ENCODE data around the gene OCA2. TPM values are rescaled to one million over a fixed set of nuclear protein-coding genes. Genes with fewer than 3 reads are reported as not detected.

Gene OCA2
- total RNA-seq, 2 donors from 2014 or later: not detected

GRCh38 chr15:27869697-27870281 is 229.3 kb downstream of the OCA2 start:
- no peak for DNase-seq (ENCODE audit: low spot score)
- peaks cover 0 to 3% of the 10 kb centered on the region in 2 donors for H3K27me3 Mint-ChIP-seq

GRCh38 chr15:27868828-27869404 is 230.2 kb downstream of the OCA2 start:
- H3K36me3 Mint-ChIP-seq: no peaks in the 10 kb centered on the region
- peaks cover 0 to 3% of the 10 kb centered on the region in 2 donors for H3K27me3 Mint-ChIP-seq
- DNase-seq (ENCODE audit: low spot score) (no peak), ATAC-seq (no peak)
- H3K4me1 Mint-ChIP-seq (ENCODE audit: low read depth in 2 of 2): no peaks in the 10 kb centered on the region
- no peak overlapping the region for H3K27ac Mint-ChIP-seq
- H3K4me3 Mint-ChIP-seq: no peak overlapping the region
- peaks cover 2% of the 10 kb centered on the region for H3K9me3 Mint-ChIP-seq

More at GRCh38 chr15:27869697-27870281, 229.3 kb downstream of the OCA2 start:
- Mint-ChIP-seq H3K4me1 (ENCODE audit: low read depth in 2 of 2) (no peaks in the 10 kb centered on the region), H3K36me3 (no peaks in the 10 kb centered on the region), H3K4me3 (no peak overlapping the region), H3K9me3 (no peaks in the 10 kb centered on the region), H3K27ac (no peak overlapping the region)
- peak; percentile 28 to 40 for ATAC-seq

DNA sequence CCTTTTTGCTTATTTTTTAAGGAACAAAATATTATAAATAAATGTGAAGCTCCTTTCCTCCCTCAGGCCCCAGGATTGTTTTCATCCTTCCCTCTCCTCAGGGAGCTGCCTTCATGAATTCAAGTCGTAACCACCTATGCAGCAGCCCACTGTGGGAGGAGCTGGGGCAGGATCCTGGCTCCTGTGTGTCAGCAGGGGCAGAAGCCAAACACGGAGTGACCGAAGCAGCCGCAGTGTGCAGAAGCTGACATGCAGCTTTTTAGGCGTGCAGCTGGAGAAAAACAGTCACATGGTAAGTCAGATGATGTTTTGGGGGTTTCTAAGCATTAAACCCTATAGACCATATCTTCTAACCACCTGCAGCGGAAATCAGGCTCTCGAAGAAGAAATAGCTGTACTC is 231.3 kb downstream of the OCA2 start:
- Mint-ChIP-seq H3K4me3 (no peak overlapping the region), H3K4me1 (ENCODE audit: low read depth in 2 of 2) (no peaks in the 10 kb centered on the region), H3K27ac (no peak overlapping the region), H3K36me3 (no peaks in the 10 kb centered on the region), H3K9me3 (peaks cover 7% of the 10 kb centered on the region), H3K27me3 (peaks cover 0 to 3% of the 10 kb centered on the region in 2 donors)
- DNase-seq (ENCODE audit: low spot score) (no peak), ATAC-seq (no peak)

GRCh38 chr15:27866505-27867165 is 232.5 kb downstream of the OCA2 start:
- DNase-seq (ENCODE audit: low spot score): no peak

GRCh38 chr15:27865926-27866325 is 233.2 kb downstream of the OCA2 start:
- ATAC-seq: no peak
- H3K9me3 Mint-ChIP-seq: peaks cover 14% of the 10 kb centered on the region
- no peak overlapping the region for H3K27ac Mint-ChIP-seq
- H3K27me3 Mint-ChIP-seq: peaks cover 0 to 3% of the 10 kb centered on the region in 2 donors
- no peaks in the 10 kb centered on the region for H3K36me3 Mint-ChIP-seq
- H3K4me3 Mint-ChIP-seq: no peak overlapping the region
- no peak for DNase-seq (ENCODE audit: low spot score)
- no peaks in the 10 kb centered on the region for H3K4me1 Mint-ChIP-seq (ENCODE audit: low read depth in 2 of 2)

More at GRCh38 chr15:27866505-27867165, 232.5 kb downstream of the OCA2 start:
- peaks cover 7% of the 10 kb centered on the region for H3K9me3 Mint-ChIP-seq
- ATAC-seq: no peak
- H3K27me3 Mint-ChIP-seq: peaks cover 0 to 3% of the 10 kb centered on the region in 2 donors
- H3K27ac Mint-ChIP-seq: no peak overlapping the region
- no peak overlapping the region for H3K4me3 Mint-ChIP-seq
- no peaks in the 10 kb centered on the region for H3K4me1 Mint-ChIP-seq (ENCODE audit: low read depth in 2 of 2)
- no peaks in the 10 kb centered on the region for H3K36me3 Mint-ChIP-seq

DNA sequence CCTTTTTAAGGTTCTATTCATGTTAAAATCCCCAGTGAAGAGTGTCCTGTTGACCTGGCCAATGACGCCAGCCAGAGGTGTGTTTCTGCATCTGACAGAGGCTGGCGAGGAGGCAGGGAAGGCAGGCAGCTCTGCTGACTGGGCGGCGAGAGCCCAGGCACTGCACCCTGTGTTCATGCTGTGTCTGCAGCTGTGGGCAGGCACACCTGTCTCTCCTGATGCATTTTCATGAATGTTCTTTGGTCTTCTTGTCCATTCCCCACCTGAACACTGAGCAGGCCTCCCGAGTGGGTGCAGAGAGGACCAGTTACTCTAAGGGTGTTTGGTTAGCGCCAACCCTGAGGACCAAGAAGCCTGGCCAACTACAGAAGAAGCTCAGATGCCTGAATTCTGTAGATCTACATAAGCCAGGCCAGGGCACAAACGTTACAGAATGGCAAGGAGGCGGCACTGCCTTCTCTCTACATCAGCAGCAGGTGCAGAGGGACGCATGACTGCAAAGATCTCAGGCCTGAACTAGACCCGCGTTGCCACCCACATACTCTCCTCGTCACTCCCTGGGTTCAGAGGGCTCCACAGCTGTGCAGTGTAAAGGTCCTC is 233.7 kb downstream of the OCA2 start:
- Mint-ChIP-seq H3K27ac (no peak overlapping the region), H3K9me3 (peaks cover 19% of the 10 kb centered on the region), H3K4me3 (no peak overlapping the region), H3K27me3 (peaks cover 0 to 3% of the 10 kb centered on the region in 2 donors), H3K36me3 (no peaks in the 10 kb centered on the region), H3K4me1 (ENCODE audit: low read depth in 2 of 2) (no peaks in the 10 kb centered on the region)
- ATAC-seq (no peak), DNase-seq (ENCODE audit: low spot score) (no peak)

DNA sequence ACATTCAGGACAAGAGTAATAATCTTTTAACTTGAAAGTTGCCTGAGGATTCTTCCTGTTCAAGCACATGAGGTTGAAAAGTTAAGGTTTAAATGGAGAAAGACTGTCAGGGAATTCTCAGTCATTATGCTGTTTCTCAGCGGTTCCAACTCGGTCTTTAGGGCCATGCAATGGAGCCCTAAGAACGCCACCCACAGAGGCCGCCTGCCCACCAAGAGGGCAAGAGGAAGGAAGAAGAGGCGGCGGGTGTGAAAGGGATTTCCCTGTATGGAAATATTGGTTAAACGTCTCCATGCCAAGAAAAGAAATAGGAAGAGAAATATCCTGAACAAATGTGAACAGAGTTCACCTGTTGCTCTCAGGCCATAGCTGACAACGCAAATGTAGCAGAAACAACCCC is 234.4 kb downstream of the OCA2 start:
- H3K4me1 Mint-ChIP-seq (ENCODE audit: low read depth in 2 of 2): no peaks in the 10 kb centered on the region
- no peak overlapping the region for H3K27ac Mint-ChIP-seq
- H3K4me3 Mint-ChIP-seq: no peak overlapping the region
- peaks cover 0 to 3% of the 10 kb centered on the region in 2 donors for H3K27me3 Mint-ChIP-seq
- H3K9me3 Mint-ChIP-seq: peaks cover 19% of the 10 kb centered on the region
- ATAC-seq (no peak), DNase-seq (ENCODE audit: low spot score) (no peak)
- H3K36me3 Mint-ChIP-seq: no peaks in the 10 kb centered on the region

DNA sequence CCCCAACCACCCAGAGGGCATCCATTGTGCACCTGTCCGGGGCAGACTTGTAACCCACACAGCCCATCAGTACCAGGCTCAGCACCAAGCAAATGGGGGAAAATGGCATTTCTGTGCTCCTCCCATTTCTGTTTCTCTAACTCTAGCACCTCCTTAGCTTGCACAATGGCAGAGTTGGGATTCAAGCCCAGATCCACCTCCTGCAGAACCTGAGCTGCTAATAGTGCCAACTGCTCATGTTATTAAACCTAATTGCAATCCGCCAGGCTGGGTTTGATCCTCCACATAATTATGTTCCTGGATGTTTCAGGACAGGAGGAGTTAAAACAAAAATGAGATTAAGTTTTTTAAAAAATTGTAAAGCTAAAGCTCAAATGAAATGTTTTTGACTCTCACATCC is 235.0 kb downstream of the OCA2 start:
- no peaks in the 10 kb centered on the region for H3K36me3 Mint-ChIP-seq
- peaks cover 0 to 3% of the 10 kb centered on the region in 2 donors for H3K27me3 Mint-ChIP-seq
- DNase-seq (ENCODE audit: low spot score) (no peak), ATAC-seq (no peak)
- no peak overlapping the region for H3K27ac Mint-ChIP-seq
- peaks cover 19% of the 10 kb centered on the region for H3K9me3 Mint-ChIP-seq
- H3K4me3 Mint-ChIP-seq: no peak overlapping the region
- H3K4me1 Mint-ChIP-seq (ENCODE audit: low read depth in 2 of 2): no peaks in the 10 kb centered on the region

DNA sequence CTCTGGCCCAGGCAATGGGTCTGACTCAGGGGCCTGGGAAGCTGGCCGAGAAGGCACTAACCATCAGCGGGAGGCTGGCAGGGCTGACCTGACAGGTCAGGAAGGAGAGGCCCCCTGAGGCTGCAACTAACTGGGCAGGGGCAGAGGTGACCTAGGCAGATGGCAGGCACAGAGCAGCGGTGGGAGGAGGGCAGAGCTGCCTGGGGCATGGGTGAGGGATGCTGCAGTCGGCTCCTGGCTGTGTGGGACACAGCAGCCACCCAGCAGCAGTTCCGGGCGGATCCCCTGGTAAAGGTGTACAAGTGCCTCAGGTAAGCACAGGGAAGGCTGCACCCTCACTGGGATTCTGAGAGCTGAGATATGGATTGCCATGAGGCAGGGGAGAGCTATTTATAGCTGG is 236.1 kb downstream of the OCA2 start:
- peaks cover 19% of the 10 kb centered on the region for H3K9me3 Mint-ChIP-seq
- H3K4me1 Mint-ChIP-seq (ENCODE audit: low read depth in 2 of 2): no peaks in the 10 kb centered on the region
- H3K4me3 Mint-ChIP-seq: no peak overlapping the region
- H3K36me3 Mint-ChIP-seq: no peaks in the 10 kb centered on the region
- peaks cover 0 to 3% of the 10 kb centered on the region in 2 donors for H3K27me3 Mint-ChIP-seq
- ATAC-seq (peak in 1 of 2 donors; percentile 5), DNase-seq (ENCODE audit: low spot score) (no peak)
- H3K27ac Mint-ChIP-seq: no peak overlapping the region

- H3K36me3 Mint-ChIP-seq: no peaks in the 10 kb centered on the region
- no peak overlapping the region for H3K4me3 Mint-ChIP-seq
- no peak overlapping the region for H3K27ac Mint-ChIP-seq
- ATAC-seq (no peak), DNase-seq (ENCODE audit: low spot score) (no peak)
- no peaks in the 10 kb centered on the region for H3K4me1 Mint-ChIP-seq (ENCODE audit: low read depth in 2 of 2)
- H3K9me3 Mint-ChIP-seq: peaks cover 19% of the 10 kb centered on the region
- peaks cover 0 to 3% of the 10 kb centered on the region in 2 donors for H3K27me3 Mint-ChIP-seq
These were observed 237.9 kb downstream of the OCA2 start for GRCh38 chr15:27861171-27861570.

- peaks cover 6% of the 10 kb centered on the region for H3K9me3 Mint-ChIP-seq
- no peaks in the 10 kb centered on the region for H3K36me3 Mint-ChIP-seq
- H3K27ac Mint-ChIP-seq: no peak overlapping the region
- H3K27me3 Mint-ChIP-seq: no peaks in the 10 kb centered on the region
- no peak overlapping the region for H3K4me3 Mint-ChIP-seq
- ATAC-seq: peak in 1 of 2 donors; percentile 27
- DNase-seq (ENCODE audit: low spot score): no peak
- H3K4me1 Mint-ChIP-seq (ENCODE audit: low read depth in 2 of 2): no peaks in the 10 kb centered on the region
These were observed 244.0 kb downstream of the OCA2 start for GRCh38 chr15:27855137-27855536.

- Mint-ChIP-seq H3K4me1 (ENCODE audit: low read depth in 2 of 2) (no peaks in the 10 kb centered on the region), H3K9me3 (peaks cover 6% of the 10 kb centered on the region)
These were observed 244.5 kb downstream of the OCA2 start for GRCh38 chr15:27854601-27855000.

GRCh38 chr15:27853624-27854455 is 245.3 kb downstream of the OCA2 start:
- Mint-ChIP-seq H3K4me3 (no peak overlapping the region), H3K4me1 (ENCODE audit: low read depth in 2 of 2) (no peaks in the 10 kb centered on the region), H3K9me3 (peaks cover 10% of the 10 kb centered on the region), H3K27ac (no peak overlapping the region), H3K36me3 (no peaks in the 10 kb centered on the region), H3K27me3 (no peaks in the 10 kb centered on the region)
- ATAC-seq (no peak), DNase-seq (ENCODE audit: low spot score) (no peak)

More at GRCh38 chr15:27854601-27855000, 244.5 kb downstream of the OCA2 start:
- ATAC-seq: no peak
- no peak for DNase-seq (ENCODE audit: low spot score)
- Mint-ChIP-seq H3K27me3 (no peaks in the 10 kb centered on the region), H3K4me3 (no peak overlapping the region), H3K36me3 (no peaks in the 10 kb centered on the region), H3K27ac (no peak overlapping the region)

All from natural killer cell treated with Interleukin-12 subunit alpha and Interleukin-12 subunit beta and Interleukin-15 and Interleukin-18, amount 100 ng/mL, for 72 hours (primary cell).